Epithelial cell of prostate (primary cell): ENCODE measurements around the gene RPAP3.

ENCODE experiments used
- DNase-seq: peaks from one replicate; pipeline ENCODE4 v3.0.0-alpha.2; 2011; ENCODE audit warnings: low read depth, low spot score
- H3K27ac ChIP-seq: fragments of 450-650 bp; 2 replicates; pipeline ENCODE4 v1.5.1; 2017; ENCODE audit warnings: mild to moderate bottlenecking

RPAP3 gene

DNA sequence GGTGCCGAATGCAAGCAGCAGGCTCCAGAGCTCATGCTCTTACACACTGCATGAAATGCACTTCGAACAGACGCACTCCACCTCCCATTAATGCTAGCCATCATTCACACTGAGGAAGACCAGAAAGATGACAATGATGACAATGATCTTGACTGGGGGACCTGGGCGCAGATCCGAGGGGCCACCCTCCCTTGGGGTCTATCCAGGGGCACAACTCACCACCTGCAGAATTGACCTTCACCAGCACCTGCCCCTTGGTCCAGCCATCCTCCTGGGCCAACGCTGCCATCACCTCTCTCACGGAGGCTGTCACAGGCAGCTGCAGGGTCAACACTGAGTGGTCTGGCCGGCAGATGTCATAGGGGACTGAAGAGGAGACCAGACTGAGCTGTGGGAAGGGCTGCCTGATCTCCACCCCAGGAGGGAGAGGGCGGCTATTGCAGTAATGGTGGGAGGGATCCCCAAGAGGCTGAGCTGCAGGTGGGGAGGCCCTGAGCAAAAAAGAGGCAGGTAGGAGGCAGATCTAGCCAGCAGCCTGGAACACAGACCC, 37.6 kb upstream of the RPAP3 start:
- no peak for DNase-seq
- no peak overlapping the region for H3K27ac ChIP-seq

GRCh38 chr12:47742253-47742825, 36.5 kb upstream of the RPAP3 start:
- DNase-seq, result no peak
- no peak overlapping the region for H3K27ac ChIP-seq

- H3K27ac ChIP-seq, result no peak overlapping the region
- DNase-seq, result no peak
These were observed 35.5 kb upstream of the RPAP3 start for GRCh38 chr12:47741340-47741703.

DNA sequence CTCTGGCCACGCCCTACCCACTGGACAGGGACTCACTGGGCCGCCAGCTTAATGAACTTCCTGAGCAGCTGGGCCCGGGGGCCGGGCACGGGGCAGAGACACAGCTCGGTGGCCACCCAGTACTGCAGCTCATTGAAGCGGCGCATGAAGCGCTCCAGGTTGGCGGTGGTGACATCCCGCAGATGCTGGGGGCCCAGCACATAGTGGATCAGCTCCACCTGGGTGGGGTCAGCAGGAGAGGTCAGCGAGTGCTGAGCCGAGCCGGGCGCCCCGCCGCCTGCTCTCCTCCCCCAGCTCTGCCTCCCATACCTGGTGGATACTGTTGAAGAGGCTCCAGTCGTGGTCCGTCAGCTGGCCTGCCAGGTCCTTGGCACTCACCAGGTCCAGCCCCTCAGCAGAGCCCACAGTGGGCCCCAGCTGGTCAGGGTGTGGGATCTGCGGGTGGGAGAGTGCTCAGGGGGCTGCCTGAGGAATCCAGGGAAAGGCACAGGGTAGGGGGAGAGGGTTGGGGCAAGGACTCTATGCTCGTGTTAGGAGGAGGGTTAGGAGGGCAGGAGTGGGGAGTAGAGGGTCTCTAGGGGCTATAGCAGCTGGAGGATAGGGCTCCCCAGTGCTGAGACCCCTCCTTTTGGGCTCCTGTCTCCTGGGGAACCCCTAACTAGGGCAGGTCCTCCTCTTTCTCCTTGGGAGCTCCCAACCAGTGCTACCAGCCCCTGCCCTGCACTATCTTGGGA, 34.9 kb upstream of the RPAP3 start:
- DNase-seq, result no peak
- H3K27ac ChIP-seq, result no peak overlapping the region

- no peak overlapping the region for H3K27ac ChIP-seq
- DNase-seq, result no peak
These were observed 34.1 kb upstream of the RPAP3 start for GRCh38 chr12:47739979-47740378.

- no peak for DNase-seq
- no peak overlapping the region for H3K27ac ChIP-seq
These were observed 33.5 kb upstream of the RPAP3 start for GRCh38 chr12:47739297-47739696.

DNA sequence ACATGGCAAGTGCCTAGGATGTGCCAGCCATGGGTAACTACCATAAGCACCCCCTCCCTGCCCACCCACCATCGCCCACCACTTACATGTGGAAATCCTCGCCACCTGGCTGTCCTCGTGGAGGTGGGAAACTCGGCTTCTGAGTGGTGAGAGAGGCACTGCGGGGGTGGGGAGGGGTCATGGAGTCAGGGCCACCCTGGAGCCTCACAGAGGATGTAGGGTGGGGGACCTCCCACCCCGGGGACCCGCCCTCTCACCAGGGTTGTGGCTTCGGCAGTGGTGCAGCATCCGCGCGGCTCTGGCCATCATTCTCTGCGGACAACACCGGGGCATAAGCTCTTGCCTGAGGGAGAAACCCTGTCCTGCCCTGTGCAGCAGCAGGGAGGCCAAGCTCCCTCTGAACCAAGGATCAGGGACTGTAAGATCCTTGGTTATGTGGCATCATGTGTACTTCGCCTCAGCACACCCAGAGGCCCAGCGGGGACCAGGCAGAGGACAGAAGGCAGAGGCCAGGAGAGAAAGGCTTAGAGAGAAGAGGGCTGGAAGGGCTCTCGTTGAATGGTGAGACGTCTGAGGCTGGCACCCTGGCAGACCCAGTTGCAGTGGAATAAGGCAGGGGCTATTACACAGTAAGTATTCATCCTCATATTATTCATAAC, 32.2 kb upstream of the RPAP3 start:
- DNase-seq, result no peak
- H3K27ac ChIP-seq, result no peak overlapping the region

DNA sequence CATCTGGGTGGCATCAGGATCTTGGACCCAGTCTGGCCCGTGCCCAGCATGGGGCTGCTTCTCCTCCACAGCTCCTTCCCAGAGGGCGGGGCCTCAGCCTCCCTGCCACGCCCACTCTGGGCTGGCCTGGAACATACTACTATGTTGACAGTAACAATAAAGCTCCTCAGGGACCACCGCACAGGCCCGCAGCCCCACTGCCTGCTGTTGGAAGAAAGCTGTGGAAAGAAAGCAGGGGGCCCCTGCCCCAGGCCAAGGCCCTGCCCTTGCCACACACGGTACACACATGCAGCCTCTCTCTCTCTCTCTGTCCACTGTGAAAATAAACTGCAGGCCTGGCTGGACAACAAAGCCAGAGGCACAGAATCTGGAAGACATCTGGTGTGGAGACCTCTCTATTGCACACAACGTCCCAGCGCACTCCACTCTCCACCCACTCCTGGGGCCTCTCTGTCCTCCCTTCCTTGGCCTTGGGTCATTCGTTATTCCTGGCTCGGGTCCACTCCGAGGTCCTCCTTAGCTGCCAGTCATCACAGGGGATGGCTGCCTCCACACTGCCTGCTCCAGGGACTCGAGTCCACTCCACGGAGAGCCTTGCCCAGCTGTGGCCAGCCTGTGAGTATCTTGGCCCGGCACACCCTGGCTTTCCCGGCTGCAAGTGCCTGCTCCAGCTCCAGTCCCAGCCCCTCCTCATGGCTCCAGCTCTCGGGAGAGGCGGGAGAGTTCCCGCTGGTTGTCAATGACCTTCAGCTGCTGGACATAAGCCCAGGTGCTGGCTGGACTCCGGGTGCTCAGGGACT, 31.2 kb upstream of the RPAP3 start:
- DNase-seq, result no peak
- H3K27ac ChIP-seq, result no peak overlapping the region

DNA sequence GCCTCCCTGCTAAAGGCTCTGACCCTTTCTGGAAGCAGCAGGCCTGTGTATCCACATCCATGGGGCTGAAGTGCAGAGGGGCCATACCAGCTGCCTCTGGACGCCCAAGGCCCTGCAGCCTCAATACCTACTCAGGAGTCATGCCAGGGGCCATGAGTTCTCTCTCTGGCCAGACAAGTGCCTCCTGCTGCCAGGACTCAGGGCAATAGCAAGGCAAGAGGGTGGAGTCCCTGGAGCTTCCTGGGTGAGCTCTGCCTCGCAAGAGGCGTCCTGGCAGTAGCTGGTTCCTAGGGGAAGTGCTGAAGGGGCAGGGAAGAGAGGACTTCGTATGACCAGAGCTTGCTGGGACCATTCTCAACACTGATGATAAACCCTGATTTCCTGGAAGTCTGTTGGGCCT, 30.4 kb upstream of the RPAP3 start:
- DNase-seq, result no peak
- H3K27ac ChIP-seq, result no peak overlapping the region

GRCh38 chr12:47735649-47736048, 29.8 kb upstream of the RPAP3 start:
- no peak overlapping the region for H3K27ac ChIP-seq
- DNase-seq, result no peak

- DNase-seq, result no peak
- H3K27ac ChIP-seq, result no peak overlapping the region
These were observed 29.1 kb upstream of the RPAP3 start for GRCh38 chr12:47734725-47735480.

DNA sequence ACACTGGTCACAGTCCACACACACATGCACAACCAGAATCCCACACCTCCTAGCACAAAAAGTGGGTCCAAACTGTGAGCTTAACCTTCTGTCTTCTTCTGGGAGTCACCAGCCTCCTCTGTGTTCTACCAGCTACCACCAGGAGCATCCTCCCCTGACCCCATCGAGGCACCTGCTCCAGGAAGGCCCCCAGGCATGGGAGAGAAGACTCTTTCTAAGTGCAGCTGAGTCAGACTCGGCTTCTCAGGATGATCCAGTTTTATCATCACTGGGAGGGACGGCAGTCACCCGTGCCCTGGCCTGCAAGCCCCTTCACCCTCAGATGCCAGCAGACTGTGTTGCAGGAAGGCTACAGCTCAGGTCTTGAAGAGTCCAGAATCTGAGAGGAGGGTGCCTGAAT, 27.3 kb upstream of the RPAP3 start:
- DNase-seq, result no peak
- no peak overlapping the region for H3K27ac ChIP-seq

DNA sequence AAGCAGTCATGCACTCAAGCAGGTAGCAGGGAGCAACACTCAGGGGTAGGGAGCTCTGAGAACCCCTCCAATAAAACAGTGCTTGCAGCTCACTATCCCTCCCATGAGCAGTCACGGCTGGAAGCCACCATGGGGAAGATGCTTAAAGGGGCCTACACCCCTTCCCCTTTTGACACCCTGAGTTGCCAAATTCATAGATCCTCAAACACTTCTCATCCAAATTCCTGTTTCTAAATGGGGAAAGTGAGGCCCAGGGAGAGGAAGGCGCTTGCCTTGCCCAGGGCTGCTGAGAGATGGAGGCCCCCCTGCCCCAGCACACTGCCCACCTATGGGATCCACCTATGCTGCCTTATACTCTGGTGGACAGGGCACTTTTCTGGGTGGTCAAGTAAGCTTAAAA, 26.7 kb upstream of the RPAP3 start:
- no peak overlapping the region for H3K27ac ChIP-seq
- no peak for DNase-seq

- no peak for DNase-seq
- H3K27ac ChIP-seq, result no peak overlapping the region
These were observed 25.9 kb upstream of the RPAP3 start for GRCh38 chr12:47731723-47732122.

- no peak overlapping the region for H3K27ac ChIP-seq
These were observed 24.5 kb upstream of the RPAP3 start for GRCh38 chr12:47730341-47730744.

DNA sequence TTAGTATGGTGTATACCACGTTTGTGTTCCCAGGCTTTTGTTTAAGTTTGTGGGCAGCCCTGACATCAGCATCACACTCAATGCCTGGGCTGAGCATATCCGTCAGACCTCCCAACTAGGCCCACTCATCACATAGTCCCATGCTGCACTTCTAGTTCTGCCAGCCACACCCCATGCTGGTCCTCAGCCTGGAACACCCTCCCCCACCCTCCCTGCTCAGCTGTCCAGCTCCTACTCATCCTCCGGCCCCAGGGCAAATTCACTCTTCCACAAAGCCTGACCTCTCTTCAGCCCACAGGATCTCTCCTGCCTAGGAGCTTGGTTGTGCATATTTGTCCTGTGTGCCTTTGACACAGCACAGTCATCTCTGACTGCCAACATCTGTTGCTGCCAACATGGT, 23.4 kb upstream of the RPAP3 start:
- no peak overlapping the region for H3K27ac ChIP-seq
- DNase-seq, result no peak

More at GRCh38 chr12:47730341-47730744, 24.5 kb upstream of the RPAP3 start:
- DNase-seq, result no peak

- no peak for DNase-seq
- H3K27ac ChIP-seq, result no peak overlapping the region
These were observed 20.1 kb upstream of the RPAP3 start for GRCh38 chr12:47725893-47726292.

- no peak within 1 kb of the TSS for H3K27ac ChIP-seq
- no peak for DNase-seq
These were observed 19.4 kb upstream of the RPAP3 start, which contains the start of gene ENDOU for GRCh38 chr12:47725091-47725772. ENDOU (minus strand) TSS chr12:47725490; CDS start chr12:47725413, 77 bp downstream.

- DNase-seq, result peak; percentile 31
These were observed 17.3 kb upstream of the RPAP3 start for GRCh38 chr12:47722941-47723631.

More at GRCh38 chr12:47722941-47723631, 17.3 kb upstream of the RPAP3 start:
- H3K27ac ChIP-seq, result no peak overlapping the region
